HG03565 (cell line): ENCODE measurements around the gene JAKMIP3.

ENCODE experiments used
- ATAC-seq: cut with Tn5 transposase; IDR thresholded peaks from one replicate; pipeline ENCODE4 v1.9.1; 2021; ENCODE audit warnings: mild to moderate bottlenecking, moderate library complexity; ENCODE audit not compliant: unreplicated experiment

JAKMIP3 gene

GRCh38 chr10:132097609-132098377 is 32.0 kb downstream of the JAKMIP3 start:
- no peak for ATAC-seq

GRCh38 chr10:132098539-132099388 is 33.0 kb downstream of the JAKMIP3 start:
- no peak for ATAC-seq

GRCh38 chr10:132099389-132100090 is 33.8 kb downstream of the JAKMIP3 start:
- no peak for ATAC-seq

GRCh38 chr10:132100091-132100481 is 34.3 kb downstream of the JAKMIP3 start:
- ATAC-seq: no peak

GRCh38 chr10:132100556-132101349 is 35.0 kb downstream of the JAKMIP3 start:
- ATAC-seq: no peak

GRCh38 chr10:132101529-132101928 is 35.8 kb downstream of the JAKMIP3 start:
- ATAC-seq: no peak

GRCh38 chr10:132102071-132102716 is 36.4 kb downstream of the JAKMIP3 start:
- no peak for ATAC-seq

- no peak for ATAC-seq
These were observed 37.0 kb downstream of the JAKMIP3 start for GRCh38 chr10:132102717-132103110.

- ATAC-seq: no peak
These were observed 37.6 kb downstream of the JAKMIP3 start for GRCh38 chr10:132103116-132103910.

GRCh38 chr10:132104062-132104461 is 38.3 kb downstream of the JAKMIP3 start:
- ATAC-seq: no peak

- ATAC-seq: no peak
These were observed 38.9 kb downstream of the JAKMIP3 start for GRCh38 chr10:132104471-132105301.

GRCh38 chr10:132105302-132105995 is 39.7 kb downstream of the JAKMIP3 start:
- no peak for ATAC-seq

GRCh38 chr10:132106431-132106830 is 40.7 kb downstream of the JAKMIP3 start:
- ATAC-seq: no peak

- ATAC-seq: no peak
These were observed 41.6 kb downstream of the JAKMIP3 start for GRCh38 chr10:132107186-132107948.

GRCh38 chr10:132107949-132108877 is 42.5 kb downstream of the JAKMIP3 start:
- no peak for ATAC-seq
